ENCODE results near the gene VAT1L. TPM values are rescaled to one million over a fixed set of nuclear protein-coding genes. Genes with fewer than 3 reads are reported as not detected.

Gene VAT1L
- total and polyA plus RNA-seq, 3 donors from 2014 or later = 4.2 to 5.2 (median 4.6) TPM

- Histone ChIP-seq H3K27me3 (no peaks in the 10 kb centered on the region), H3K4me3 (no peak overlapping the region), H3K4me1 (no peaks in the 10 kb centered on the region), H3K27ac (no peak overlapping the region), H3K36me3 (ENCODE audit: low read depth, missing control alignments) (no peaks in the 10 kb centered on the region), H3K9me3 (no peaks in the 10 kb centered on the region)
- 67 to 70% methylated on average over 11 of the region's 11 CpGs for WGBS, 2 donors
- DNase-seq = no peak
- TF ChIP-seq POLR2A (IDR thresholded peaks at IDR 0.05) = no peak
- TF ChIP-seq CTCF (IDR thresholded peaks at IDR 0.05) = no peak
- intact Hi-C loops (cut with DNase I; ENCODE audit: low total_unique reads) = no loop called here
Measured at GRCh38 chr16:77856438-77857160, 68.2 kb downstream of the VAT1L start.

GRCh38 chr16:77858060-77858459, 69.7 kb downstream of the VAT1L start:
- Histone ChIP-seq H3K9me3 (no peaks in the 10 kb centered on the region), H3K4me3 (no peak overlapping the region), H3K27me3 (no peaks in the 10 kb centered on the region), H3K36me3 (ENCODE audit: low read depth, missing control alignments) (no peaks in the 10 kb centered on the region), H3K4me1 (no peaks in the 10 kb centered on the region), H3K27ac (no peak overlapping the region)
- DNase-seq = no peak
- 77 to 84% methylated on average over 5 to 6 of the region's 6 CpGs for WGBS, 2 donors
- TF ChIP-seq POLR2A (IDR thresholded peaks at IDR 0.05) (no peak), CTCF (IDR thresholded peaks at IDR 0.05) (no peak)
- intact Hi-C loops (cut with DNase I; ENCODE audit: low total_unique reads) = no loop called here

GRCh38 chr16:77859493-77860232, 71.3 kb downstream of the VAT1L start:
- intact Hi-C loops (cut with DNase I; ENCODE audit: low total_unique reads) = no loop called here
- Histone ChIP-seq H3K27ac (no peak overlapping the region), H3K4me1 (no peaks in the 10 kb centered on the region), H3K27me3 (no peaks in the 10 kb centered on the region), H3K9me3 (no peaks in the 10 kb centered on the region), H3K36me3 (ENCODE audit: low read depth, missing control alignments) (no peaks in the 10 kb centered on the region), H3K4me3 (no peak overlapping the region)
- no peak for DNase-seq
- no peak for TF ChIP-seq POLR2A (IDR thresholded peaks at IDR 0.05)
- no peak for TF ChIP-seq CTCF (IDR thresholded peaks at IDR 0.05)
- 83 to 85% methylated on average over 11 of the region's 11 CpGs for WGBS, 2 donors

GRCh38 chr16:77860953-77861352, 72.6 kb downstream of the VAT1L start:
- H3K4me1 ChIP-seq = no peaks in the 10 kb centered on the region
- H3K27me3 ChIP-seq = no peaks in the 10 kb centered on the region
- no peak overlapping the region for H3K4me3 ChIP-seq
- H3K27ac ChIP-seq = no peak overlapping the region
- no peak for DNase-seq
- H3K9me3 ChIP-seq = no peaks in the 10 kb centered on the region
- 59 to 63% methylated on average over 3 of the region's 3 CpGs for WGBS, 2 donors
- no peak for TF ChIP-seq POLR2A (IDR thresholded peaks at IDR 0.05)
- no peak for TF ChIP-seq CTCF (IDR thresholded peaks at IDR 0.05)
- H3K36me3 ChIP-seq (ENCODE audit: low read depth, missing control alignments) = no peaks in the 10 kb centered on the region
- intact Hi-C loops (cut with DNase I; ENCODE audit: low total_unique reads) = no loop called here

Measured in testis (tissue), 3 donors.